PFSK-1 (cell line): ENCODE measurements around the gene EMC7.

Experiments
- FOXP2 ChIP-seq: optimal IDR thresholded peaks from 2 replicates; pipeline ENCODE3; 2011; ENCODE audit warnings: borderline replicate concordance, control low read depth, inconsistent platforms; ENCODE audit not compliant: insufficient read depth; ENCODE audit errors: extremely low read length, extremely low read depth
- POLR2AphosphoS5 ChIP-seq: IDR thresholded peaks from 2 replicates; pipeline ENCODE4 v1.6.1; 2012; ENCODE audit warnings: low read depth, mild to moderate bottlenecking, control low read depth, low read length, moderate library complexity
- SIN3A ChIP-seq: IDR thresholded peaks from 2 replicates; pipeline ENCODE4 v1.6.1; 2012; ENCODE audit warnings: mild to moderate bottlenecking, low read length, moderate library complexity, borderline replicate concordance; ENCODE audit not compliant: insufficient read depth
- TAF1 ChIP-seq: IDR thresholded peaks from 2 replicates; pipeline ENCODE4 v1.6.1; 2012; ENCODE audit warnings: low read length, control low read depth, borderline replicate concordance; ENCODE audit not compliant: insufficient read depth
- TF ChIP-seq, protein P1 (sequence below), 2 experiments: IDR thresholded peaks; 2 replicates each; pipeline versions ENCODE4 v1.6.1 to v1.8.0; 2011 to 2012; ENCODE audit warnings: low read depth in 2 of 2, low read length in 2 of 2, control low read depth in 1 of 2, inconsistent platforms in 1 of 2, mild to moderate bottlenecking in 1 of 2, moderate library complexity in 1 of 2; ENCODE audit not compliant: insufficient read depth in 1 of 2

The EMC7 gene

DNA sequence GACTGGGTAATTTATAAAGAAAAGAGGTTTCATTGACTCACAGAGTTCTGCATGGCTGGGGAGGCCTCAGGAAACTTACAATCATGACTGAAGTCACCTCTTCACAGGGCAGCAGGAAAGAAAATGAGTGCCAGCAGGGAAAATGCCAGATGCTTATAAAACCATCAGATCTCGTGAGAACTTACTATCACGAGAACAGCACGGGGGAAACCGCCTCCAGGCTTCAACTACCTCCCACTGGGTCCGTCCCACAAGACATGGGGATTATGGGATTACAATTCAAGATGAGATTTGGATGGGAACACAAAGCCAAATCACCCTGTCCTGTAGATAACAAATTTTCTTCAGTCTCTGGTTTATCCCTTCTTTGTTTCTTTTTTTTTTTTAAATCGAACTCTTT is 31.7 kb downstream of the EMC7 start:
- TF ChIP-seq POLR2AphosphoS5 (no peak), FOXP2 (no peak), SIN3A (no peak), TAF1 (no peak)
- TF ChIP-seq, protein P1, sequence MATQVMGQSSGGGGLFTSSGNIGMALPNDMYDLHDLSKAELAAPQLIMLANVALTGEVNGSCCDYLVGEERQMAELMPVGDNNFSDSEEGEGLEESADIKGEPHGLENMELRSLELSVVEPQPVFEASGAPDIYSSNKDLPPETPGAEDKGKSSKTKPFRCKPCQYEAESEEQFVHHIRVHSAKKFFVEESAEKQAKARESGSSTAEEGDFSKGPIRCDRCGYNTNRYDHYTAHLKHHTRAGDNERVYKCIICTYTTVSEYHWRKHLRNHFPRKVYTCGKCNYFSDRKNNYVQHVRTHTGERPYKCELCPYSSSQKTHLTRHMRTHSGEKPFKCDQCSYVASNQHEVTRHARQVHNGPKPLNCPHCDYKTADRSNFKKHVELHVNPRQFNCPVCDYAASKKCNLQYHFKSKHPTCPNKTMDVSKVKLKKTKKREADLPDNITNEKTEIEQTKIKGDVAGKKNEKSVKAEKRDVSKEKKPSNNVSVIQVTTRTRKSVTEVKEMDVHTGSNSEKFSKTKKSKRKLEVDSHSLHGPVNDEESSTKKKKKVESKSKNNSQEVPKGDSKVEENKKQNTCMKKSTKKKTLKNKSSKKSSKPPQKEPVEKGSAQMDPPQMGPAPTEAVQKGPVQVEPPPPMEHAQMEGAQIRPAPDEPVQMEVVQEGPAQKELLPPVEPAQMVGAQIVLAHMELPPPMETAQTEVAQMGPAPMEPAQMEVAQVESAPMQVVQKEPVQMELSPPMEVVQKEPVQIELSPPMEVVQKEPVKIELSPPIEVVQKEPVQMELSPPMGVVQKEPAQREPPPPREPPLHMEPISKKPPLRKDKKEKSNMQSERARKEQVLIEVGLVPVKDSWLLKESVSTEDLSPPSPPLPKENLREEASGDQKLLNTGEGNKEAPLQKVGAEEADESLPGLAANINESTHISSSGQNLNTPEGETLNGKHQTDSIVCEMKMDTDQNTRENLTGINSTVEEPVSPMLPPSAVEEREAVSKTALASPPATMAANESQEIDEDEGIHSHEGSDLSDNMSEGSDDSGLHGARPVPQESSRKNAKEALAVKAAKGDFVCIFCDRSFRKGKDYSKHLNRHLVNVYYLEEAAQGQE (IDR thresholded peaks at IDR 0.05; ENCODE audit: insufficient read depth in 1 of 2, low read depth in 2 of 2, low read length in 2 of 2), result no peak

DNA sequence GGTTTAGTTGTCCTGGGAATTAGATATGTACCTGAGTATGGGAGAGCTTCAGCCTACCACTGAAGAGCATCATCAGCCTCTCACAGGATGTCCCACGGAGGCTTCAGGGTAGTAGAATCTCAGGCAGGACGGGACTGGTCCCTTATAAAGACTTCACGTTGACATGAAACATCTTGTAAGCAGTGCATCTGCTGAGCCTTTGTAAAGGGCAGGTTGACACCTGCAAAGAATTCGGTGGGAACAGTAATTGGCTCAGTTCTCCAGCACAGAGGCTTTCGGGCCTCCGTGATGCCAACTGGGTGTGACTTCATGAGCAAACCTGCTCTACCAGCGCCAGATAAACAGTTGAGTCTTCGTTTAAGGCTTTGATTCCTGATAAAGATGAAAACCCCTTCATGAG is 35.7 kb downstream of the EMC7 start:
- TF ChIP-seq, protein P1 (IDR thresholded peaks at IDR 0.05; ENCODE audit: insufficient read depth in 1 of 2, low read depth in 2 of 2, low read length in 2 of 2), result no peak
- no peak for TF ChIP-seq POLR2AphosphoS5
- no peak for TF ChIP-seq FOXP2
- TF ChIP-seq SIN3A, result no peak
- TF ChIP-seq TAF1, result no peak

- TF ChIP-seq FOXP2 (no peak), TAF1 (no peak), SIN3A (no peak), POLR2AphosphoS5 (no peak)
- TF ChIP-seq, protein P1 (IDR thresholded peaks at IDR 0.05; ENCODE audit: insufficient read depth in 1 of 2, low read depth in 2 of 2, low read length in 2 of 2), result no peak
Observed at GRCh38 chr15:34065261-34065660, 36.4 kb downstream of the EMC7 start.

- no peak for TF ChIP-seq FOXP2
- no peak for TF ChIP-seq TAF1
- TF ChIP-seq SIN3A, result no peak
- TF ChIP-seq, protein P1 (IDR thresholded peaks at IDR 0.05; ENCODE audit: insufficient read depth in 1 of 2, low read depth in 2 of 2, low read length in 2 of 2), result no peak
- TF ChIP-seq POLR2AphosphoS5, result no peak
Observed at GRCh38 chr15:34064438-34064837, 37.2 kb downstream of the EMC7 start.

DNA sequence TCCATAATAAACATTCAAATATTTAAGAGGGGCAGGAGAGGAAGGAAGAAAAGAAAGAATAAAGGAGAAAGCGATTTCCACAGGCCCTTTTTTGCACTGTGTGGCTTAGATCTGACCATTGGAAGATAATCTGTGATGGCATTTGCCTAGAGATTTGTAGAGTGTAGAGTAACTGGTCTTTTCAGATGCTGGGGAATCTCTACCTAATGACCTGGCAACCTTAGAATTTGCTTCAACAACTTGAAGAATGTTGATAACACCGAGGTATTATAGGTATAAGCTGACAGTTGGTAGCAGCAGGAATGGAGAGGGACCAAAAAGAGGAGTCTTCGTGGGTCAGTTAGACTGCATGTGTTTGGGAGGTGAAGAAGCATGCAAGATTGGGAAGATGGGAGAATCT is 41.7 kb downstream of the EMC7 start:
- TF ChIP-seq TAF1 (no peak), FOXP2 (no peak)
